HCT116 (cell line): ENCODE measurements around the gene PPP2R5C. TPM values are rescaled to one million over a fixed set of nuclear protein-coding genes. Genes with fewer than 3 reads are reported as not detected.

Experiments
- ATAC-seq: fragments of 200-7000 bp; cut with Tn5 transposase; 2 replicates; pipeline ENCODE4 v1.9.1; 2020; ENCODE audit warnings: mild to moderate bottlenecking, moderate library complexity
- BruUV-seq: library from RNA; stranded (reverse); fragments of 400-500 nt; replicated peaks from 2 replicates; lab custom pipeline; 2021; lab: Mats Ljungman, UMichigan
- CTCF ChIA-PET: fragments of 300-600 bp; sonication (Branson Sonifier 250); formaldehyde crosslinking; loops from one replicate; lab custom pipeline; 2021; ENCODE audit warnings: antibody characterized with exemption; lab: Charles Lee
- POLR2A ChIA-PET: fragments of 300-600, 350-600 bp; sonication (Branson Sonifier 250); formaldehyde crosslinking; loops from one replicate; lab custom pipeline; 2021; ENCODE audit warnings: antibody characterized with exemption; lab: Charles Lee
- RAD21 ChIA-PET, 2 experiments: fragments of 300-600 bp; sonication (Branson Sonifier 250); formaldehyde crosslinking; loops; one replicate each; lab custom pipeline; 2023; ENCODE audit warnings: low total read pairs in 2 of 2; ENCODE audit not compliant: uncharacterized antibody in 2 of 2, unreplicated experiment in 2 of 2, low non-redundant PET in 1 of 2; lab: Charles Lee
- DNase-seq: peaks from one replicate; pipeline ENCODE4 v3.0.0-alpha.2; 2010; ENCODE audit warnings: low read depth, low spot score
- H2AFZ ChIP-seq: fragments of 200-600 bp; shearing (Covaris generic), sonication (generic); 2 replicates; pipeline ENCODE4 v1.6.1; 2017; ENCODE audit warnings: low read depth, mixed run types, mixed read lengths, antibody characterized with exemption, low read length; ENCODE audit not compliant: poor library complexity, severe bottlenecking
- H3K27ac ChIP-seq: 2 replicates; pipeline ENCODE4 v1.5.1; 2012; ENCODE audit warnings: low read depth, low read length
- H3K27me3 ChIP-seq: fragments of 200-600 bp; sonication (generic); 2 replicates; pipeline ENCODE4 v1.6.1; 2016; ENCODE audit warnings: mixed run types, low read length, mixed read lengths; ENCODE audit not compliant: insufficient read depth
- H3K36me3 ChIP-seq, 2 experiments: fragments of 200-500 bp in 1 of 2; fragments of 200-600 bp in 1 of 2; sonication (Bioruptor generic) in 1 of 2; sonication (generic) in 1 of 2; 2 replicates each; pipeline versions ENCODE4 v1.5.1 to v1.6.1; 2014 to 2016; ENCODE audit warnings: low read length in 2 of 2, inconsistent platforms in 1 of 2, mixed read lengths in 1 of 2, mixed run types in 1 of 2; ENCODE audit not compliant: insufficient read depth in 2 of 2, control insufficient read depth in 1 of 2
- H3K4me1 ChIP-seq, 2 experiments: fragments of 200-600 bp in 1 of 2; sonication (generic) in 1 of 2; 2 replicates each; pipeline versions ENCODE4 v1.5.1 to v1.6.1; 2012 to 2017; ENCODE audit warnings: low read length in 2 of 2, inconsistent platforms in 1 of 2, mild to moderate bottlenecking in 1 of 2, mixed read lengths in 1 of 2, mixed run types in 1 of 2, moderate library complexity in 1 of 2; ENCODE audit not compliant: insufficient read depth in 2 of 2, control insufficient read depth in 1 of 2
- H3K4me2 ChIP-seq: fragments of 200-600 bp; sonication (generic); 2 replicates; pipeline ENCODE4 v1.6.1; 2017; ENCODE audit warnings: mixed run types, low read length, mixed read lengths
- H3K4me3 ChIP-seq, 2 experiments: fragments of 200-600 bp in 1 of 2; sonication (generic) in 1 of 2; replicated peaks in 1 of 2; 2 replicates each; pipeline ENCODE4 v1.5.1; 2011 to 2016; ENCODE audit warnings: low read length in 2 of 2, control low read depth in 1 of 2, low read depth in 1 of 2, mild to moderate bottlenecking in 1 of 2, mixed read lengths in 1 of 2, mixed run types in 1 of 2
- H3K79me2 ChIP-seq: fragments of 200-600 bp; sonication (generic); 2 replicates; pipeline ENCODE4 v1.6.1; 2017; ENCODE audit warnings: mild to moderate bottlenecking, mixed run types, low read length, moderate library complexity, mixed read lengths; ENCODE audit not compliant: insufficient read depth
- H3K9ac ChIP-seq: fragments of 200-600 bp; sonication (generic); 2 replicates; pipeline ENCODE4 v1.6.1; 2016; ENCODE audit warnings: low read length, mixed read lengths
- H3K9me2 ChIP-seq: fragments of 200-600 bp; sonication (generic), shearing (Covaris generic); 2 replicates; pipeline ENCODE4 v1.6.1; 2017; ENCODE audit warnings: mixed run types, mild to moderate bottlenecking, moderate library complexity; ENCODE audit not compliant: insufficient read depth
- H3K9me3 ChIP-seq, 2 experiments: fragments of 200-500 bp in 1 of 2; fragments of 200-600 bp in 1 of 2; sonication (Bioruptor generic) in 1 of 2; sonication (generic) in 1 of 2; 2 replicates each; pipeline ENCODE4 v1.6.1; 2014 to 2017; ENCODE audit warnings: low read length in 2 of 2, mixed read lengths in 2 of 2, inconsistent platforms in 1 of 2, low read depth in 1 of 2, mild to moderate bottlenecking in 1 of 2, mixed run types in 1 of 2, moderate library complexity in 1 of 2; ENCODE audit not compliant: control insufficient read depth in 1 of 2, insufficient read depth in 1 of 2
- H4K20me1 ChIP-seq: fragments of 200-600 bp; sonication (generic), shearing (Covaris generic); 2 replicates; pipeline ENCODE4 v1.6.1; 2017; ENCODE audit warnings: mixed run types, mild to moderate bottlenecking, moderate library complexity; ENCODE audit not compliant: insufficient read depth
- ATF3 ChIP-seq: IDR thresholded peaks from 2 replicates; pipeline ENCODE4 v1.6.1; 2012
- CBX3 ChIP-seq: IDR thresholded peaks from 2 replicates; pipeline ENCODE4 v1.6.1; 2012; ENCODE audit warnings: low read depth
- CEBPB ChIP-seq: IDR thresholded peaks from 2 replicates; pipeline ENCODE4 v1.6.1; 2012; ENCODE audit warnings: low read depth
- EGR1 ChIP-seq: IDR thresholded peaks from 2 replicates; pipeline ENCODE4 v1.6.1; 2012; ENCODE audit warnings: low read depth
- ELF1 ChIP-seq: IDR thresholded peaks from 2 replicates; pipeline ENCODE4 v1.6.1; 2012; ENCODE audit warnings: low read depth, borderline replicate concordance
- EZH2 ChIP-seq: fragments of 200-600 bp; sonication (generic); IDR thresholded peaks from 2 replicates; pipeline ENCODE4 v1.6.1; 2017; ENCODE audit warnings: antibody characterized with exemption, mixed run types
- FOSL1 ChIP-seq: IDR thresholded peaks from 2 replicates; pipeline ENCODE4 v1.6.1; 2012; ENCODE audit warnings: low read depth
- JUND ChIP-seq: IDR thresholded peaks from 2 replicates; pipeline ENCODE4 v1.6.1; 2012
- MAX ChIP-seq: IDR thresholded peaks from 2 replicates; pipeline ENCODE4 v1.6.1; 2012
- POLR2A ChIP-seq: IDR thresholded peaks from 2 replicates; pipeline ENCODE4 v1.7.0; 2011; ENCODE audit warnings: borderline replicate concordance; ENCODE audit not compliant: insufficient read depth, insufficient read length; ENCODE audit errors: extremely low read depth
- POLR2AphosphoS5 ChIP-seq: IDR thresholded peaks from 2 replicates; pipeline ENCODE4 v1.6.1; 2011; ENCODE audit warnings: mild to moderate bottlenecking, low read depth, low read length, moderate library complexity
- RAD21 ChIP-seq: IDR thresholded peaks from 2 replicates; pipeline ENCODE4 v1.6.1; 2012; ENCODE audit warnings: low read depth, mild to moderate bottlenecking
- REST ChIP-seq: IDR thresholded peaks from 2 replicates; pipeline ENCODE4 v1.6.1; 2012; ENCODE audit warnings: low read depth
- SP1 ChIP-seq: IDR thresholded peaks from 2 replicates; pipeline ENCODE4 v1.6.1; 2012; ENCODE audit warnings: low read depth
- TCF7L2 ChIP-seq: IDR thresholded peaks from 2 replicates; pipeline ENCODE4 v1.7.0; 2011; ENCODE audit warnings: borderline replicate concordance, inconsistent platforms; ENCODE audit not compliant: insufficient read depth, insufficient read length; ENCODE audit errors: extremely low read depth
- YY1 ChIP-seq: IDR thresholded peaks from 2 replicates; pipeline ENCODE4 v1.6.1; 2011; ENCODE audit warnings: low read length, low read depth, moderate library complexity, mild to moderate bottlenecking; ENCODE audit not compliant: insufficient replicate concordance; ENCODE audit errors: extremely low read depth
- ZBTB33 ChIP-seq: IDR thresholded peaks from 2 replicates; pipeline ENCODE4 v1.6.1; 2011; ENCODE audit warnings: mild to moderate bottlenecking, low read length, moderate library complexity; ENCODE audit not compliant: insufficient replicate concordance; ENCODE audit errors: extremely low read depth
- ZFX ChIP-seq: fragments of 450-650 bp; IDR thresholded peaks from 2 replicates; pipeline ENCODE4 v1.6.1; 2017
- ZNF274 ChIP-seq: fragments of 200-500 bp; sonication (Bioruptor generic); IDR thresholded peaks from 2 replicates; pipeline ENCODE4 v1.6.1; 2014; ENCODE audit warnings: mild to moderate bottlenecking, low read depth, low read length, inconsistent platforms
- intact Hi-C: fragments of 100-400 bp; cut with micrococcal nuclease; formaldehyde crosslinking; loops from 2 replicates; pipeline ENCODE4 v1.10.0; 2022
- total RNA-seq: library from RNA; stranded (reverse); gene quantifications from one replicate; pipeline ENCODE4 v1.2.1, GENCODE V29; 2021; ENCODE audit not compliant: unreplicated experiment

Gene PPP2R5C
- total RNA-seq, 1 experiment from 2014 or later, result 117 TPM

GRCh38 chr14:101851736-101852405 is 90.4 kb downstream of the PPP2R5C start:
- Histone ChIP-seq H3K36me3 (no peaks in the 10 kb centered on the region), H3K27me3 (no peaks in the 10 kb centered on the region), H3K9me2 (no peaks in the 10 kb centered on the region), H3K4me2 (no peak overlapping the region), H3K79me2 (peaks cover 78% of the 10 kb centered on the region), H2AFZ (no peak overlapping the region), H4K20me1 (no peaks in the 10 kb centered on the region; the same call in 1 of the 2 replicates), H3K4me1 (no peaks in the 10 kb centered on the region), H3K27ac (no peak overlapping the region), H3K9me3 (no peaks in the 10 kb centered on the region), H3K9ac (no peak overlapping the region), H3K4me3 (no peak overlapping the region)
- BruUV-seq, result no TSS peak
- POLR2A ChIA-PET, result no interaction called here
- CTCF ChIA-PET, result no interaction called here
- RAD21 ChIA-PET, result no interaction called here
- ATAC-seq, result no peak
- intact Hi-C loops, result no loop called here
- DNase-seq, result no peak
- no peak for TF ChIP-seq POLR2AphosphoS5
- no peak for TF ChIP-seq EGR1
- TF ChIP-seq RAD21, result no peak
- TF ChIP-seq ATF3, result no peak
- TF ChIP-seq CBX3, result no peak
- TF ChIP-seq ELF1, result no peak
- TF ChIP-seq ZBTB33, result no peak
- no peak for TF ChIP-seq JUND
- no peak for TF ChIP-seq YY1
- no peak for TF ChIP-seq CEBPB
- TF ChIP-seq EZH2, result no peak
- TF ChIP-seq MAX, result no peak
- TF ChIP-seq POLR2A, result no peak
- TF ChIP-seq SP1, result no peak
- TF ChIP-seq ZFX, result no peak
- no peak for TF ChIP-seq FOSL1
- TF ChIP-seq TCF7L2, result no peak
- TF ChIP-seq REST, result no peak
- TF ChIP-seq ZNF274, result no peak
